Fibroblast of mammary gland (primary cell): Measurements from ENCODE around the gene PLXNA2.

Experiments
- DNase-seq: peaks from one replicate; pipeline ENCODE4 v3.0.0-alpha.2; 2010; ENCODE audit warnings: low read depth
- H3K4me3 ChIP-seq: 2 replicates; pipeline ENCODE4 v1.5.1; 2011; ENCODE audit warnings: low read depth, mild to moderate bottlenecking, low read length, moderate library complexity; ENCODE audit not compliant: control insufficient read depth
- CTCF ChIP-seq: conservative IDR thresholded peaks from 2 replicates; pipeline ENCODE4 v1.5.1; 2011; ENCODE audit warnings: low read depth, low read length, inconsistent platforms; ENCODE audit not compliant: control insufficient read depth, insufficient read depth

PLXNA2 gene

GRCh38 chr1:207978441-207978840 is 265.7 kb downstream of the PLXNA2 start:
- TF ChIP-seq CTCF: no peak
- H3K4me3 ChIP-seq: no peak overlapping the region
- no peak for DNase-seq

- DNase-seq: no peak
- TF ChIP-seq CTCF: no peak
- no peak overlapping the region for H3K4me3 ChIP-seq
These were observed 266.3 kb downstream of the PLXNA2 start for GRCh38 chr1:207977876-207978275.

- no peak for DNase-seq
- no peak for TF ChIP-seq CTCF
- no peak overlapping the region for H3K4me3 ChIP-seq
These were observed 270.2 kb downstream of the PLXNA2 start for GRCh38 chr1:207973898-207974568.

- DNase-seq: no peak
- no peak overlapping the region for H3K4me3 ChIP-seq
- TF ChIP-seq CTCF: no peak
These were observed 271.8 kb downstream of the PLXNA2 start for GRCh38 chr1:207972337-207972736.
